Mucosa of descending colon (tissue), 3 donors: Measurements from ENCODE around the gene FANCI. TPM values are rescaled to one million over a fixed set of nuclear protein-coding genes. Genes with fewer than 3 reads are reported as not detected.

Experiments used
- ATAC-seq: fragments of 200-7000 bp; cut with Tn5 transposase; one replicate; pipeline ENCODE4 v1.9.1; 2020; ENCODE audit warnings: mild to moderate bottlenecking, moderate library complexity
- DNase-seq, 3 donors: peaks; one replicate each; pipeline ENCODE4 v3.0.0-alpha.2; 2020
- H3K36me3 ChIP-seq: fragments of 200-600 bp; one replicate; pipeline ENCODE4 v1.8.0; 2021; ENCODE audit warnings: low read depth, mild to moderate bottlenecking
- H3K4me1 ChIP-seq: fragments of 200-600 bp; one replicate; pipeline ENCODE4 v1.8.0; 2021; ENCODE audit warnings: low read depth, mild to moderate bottlenecking
- H3K4me3 ChIP-seq: fragments of 200-600 bp; one replicate; pipeline ENCODE4 v1.8.0; 2021; ENCODE audit warnings: mild to moderate bottlenecking
- H3K9me3 ChIP-seq: fragments of 200-600 bp; one replicate; pipeline ENCODE4 v1.8.0; 2021; ENCODE audit warnings: mild to moderate bottlenecking
- intact Hi-C, 2 donors: fragments of 100-400 bp; cut with DNase I in 1 of 2; cut with micrococcal nuclease in 1 of 2; formaldehyde crosslinking; loops; one replicate each; pipeline versions ENCODE4 v1.11.0 to v1.11.1; 2022; cut with DNase I, micrococcal nuclease
- total RNA-seq, 3 donors: library from RNA; stranded (reverse); fragmentation: NEBNext Ultra II Directional in 2 of 3; extraction: Animal tissue kit (Norgen Biotek cat#: 25700) in 2 of 3; gene quantifications; one replicate each; pipeline versions ENCODE4 v1.2.1 to v1.2.4, GENCODE V29; 2021 to 2023
- TF ChIP-seq, protein P1 (sequence below): fragments of 200-600 bp; IDR thresholded peaks from one replicate; pipeline ENCODE4 v1.8.0; 2022; ENCODE audit warnings: antibody characterized with exemption, mild to moderate bottlenecking
- donor health status: DM: no; HTN: no; CAD: no; lungs with moderate emphysema.
- donor health status: DM: no; HTN: no; CAD: no.
- donor health status: DM: no; HTN: yes; CAD: no.

FANCI gene
- total RNA-seq, 3 donors from 2014 or later = 12.9 to 27.1 (median 14.0) TPM

DNA sequence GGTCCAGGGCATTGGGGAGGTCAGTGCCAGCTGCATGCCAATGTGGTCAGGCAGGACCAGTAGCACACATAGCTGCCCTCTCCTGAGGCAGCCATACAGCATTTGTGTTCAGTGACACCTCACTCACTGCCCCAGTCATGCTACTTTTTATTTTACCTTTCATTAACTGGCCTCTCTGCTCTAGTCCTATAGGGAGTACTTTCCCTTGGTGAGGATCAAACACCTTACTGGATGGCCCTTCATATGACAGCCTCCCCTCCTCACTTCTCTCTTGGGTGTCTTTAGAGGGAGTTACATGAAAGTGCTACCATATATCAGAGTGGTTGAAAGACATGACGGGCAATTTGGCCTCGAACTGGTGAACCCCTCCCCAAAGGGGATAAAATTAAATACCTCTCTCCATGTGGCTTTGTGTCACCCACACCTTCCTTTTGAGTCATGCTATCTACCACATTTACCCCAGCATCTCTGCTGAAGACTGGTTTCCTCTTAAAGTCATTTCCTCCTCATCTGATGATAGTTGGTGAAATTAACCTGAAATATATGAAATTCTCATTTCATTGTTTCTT lies 40.0 kb upstream of the FANCI start:
- no peaks in the 10 kb centered on the region for H3K9me3 ChIP-seq
- TF ChIP-seq, protein P1, sequence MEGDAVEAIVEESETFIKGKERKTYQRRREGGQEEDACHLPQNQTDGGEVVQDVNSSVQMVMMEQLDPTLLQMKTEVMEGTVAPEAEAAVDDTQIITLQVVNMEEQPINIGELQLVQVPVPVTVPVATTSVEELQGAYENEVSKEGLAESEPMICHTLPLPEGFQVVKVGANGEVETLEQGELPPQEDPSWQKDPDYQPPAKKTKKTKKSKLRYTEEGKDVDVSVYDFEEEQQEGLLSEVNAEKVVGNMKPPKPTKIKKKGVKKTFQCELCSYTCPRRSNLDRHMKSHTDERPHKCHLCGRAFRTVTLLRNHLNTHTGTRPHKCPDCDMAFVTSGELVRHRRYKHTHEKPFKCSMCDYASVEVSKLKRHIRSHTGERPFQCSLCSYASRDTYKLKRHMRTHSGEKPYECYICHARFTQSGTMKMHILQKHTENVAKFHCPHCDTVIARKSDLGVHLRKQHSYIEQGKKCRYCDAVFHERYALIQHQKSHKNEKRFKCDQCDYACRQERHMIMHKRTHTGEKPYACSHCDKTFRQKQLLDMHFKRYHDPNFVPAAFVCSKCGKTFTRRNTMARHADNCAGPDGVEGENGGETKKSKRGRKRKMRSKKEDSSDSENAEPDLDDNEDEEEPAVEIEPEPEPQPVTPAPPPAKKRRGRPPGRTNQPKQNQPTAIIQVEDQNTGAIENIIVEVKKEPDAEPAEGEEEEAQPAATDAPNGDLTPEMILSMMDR = no peak
- H3K4me3 ChIP-seq = no peak overlapping the region
- no peak for ATAC-seq
- DNase-seq = no peak
- H3K36me3 ChIP-seq = no peaks in the 10 kb centered on the region
- H3K4me1 ChIP-seq = peaks cover 7% of the 10 kb centered on the region
- intact Hi-C loops = no loop called here

DNA sequence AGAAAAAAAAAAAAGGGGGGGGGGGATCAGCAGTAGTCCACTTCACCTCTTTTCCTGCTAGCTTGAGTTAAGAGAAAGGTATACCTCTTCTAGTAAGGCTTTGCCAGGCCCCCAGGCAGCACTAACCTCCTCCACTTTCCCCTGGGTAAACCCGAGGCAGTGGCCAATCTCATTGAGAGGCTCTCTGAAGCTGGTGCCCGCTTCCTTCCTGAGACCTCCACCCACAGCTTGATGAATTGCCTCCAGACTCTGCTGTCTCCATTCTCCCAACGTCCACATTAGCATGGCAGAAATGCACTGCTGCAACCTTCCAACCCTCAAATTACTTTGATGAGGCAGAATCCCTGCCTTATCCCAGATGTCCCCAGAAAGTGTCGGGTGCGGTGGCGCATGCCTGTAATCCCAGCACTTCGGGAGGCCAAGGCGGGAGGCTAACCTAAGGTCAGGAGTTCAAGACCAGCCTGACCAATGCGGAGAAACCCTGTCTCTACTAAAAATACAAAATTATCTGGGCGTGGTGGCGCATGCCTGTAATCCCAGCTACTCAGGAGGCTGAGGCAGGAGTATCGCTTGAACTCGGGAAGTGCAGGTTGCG lies 37.7 kb upstream of the FANCI start:
- no peaks in the 10 kb centered on the region for H3K9me3 ChIP-seq
- no peak overlapping the region for H3K4me3 ChIP-seq
- H3K36me3 ChIP-seq = no peaks in the 10 kb centered on the region
- H3K4me1 ChIP-seq = peaks cover 7% of the 10 kb centered on the region
- ATAC-seq (no peak), DNase-seq (no peak)
- intact Hi-C loops = no loop called here
- TF ChIP-seq, protein P1 = no peak

DNA sequence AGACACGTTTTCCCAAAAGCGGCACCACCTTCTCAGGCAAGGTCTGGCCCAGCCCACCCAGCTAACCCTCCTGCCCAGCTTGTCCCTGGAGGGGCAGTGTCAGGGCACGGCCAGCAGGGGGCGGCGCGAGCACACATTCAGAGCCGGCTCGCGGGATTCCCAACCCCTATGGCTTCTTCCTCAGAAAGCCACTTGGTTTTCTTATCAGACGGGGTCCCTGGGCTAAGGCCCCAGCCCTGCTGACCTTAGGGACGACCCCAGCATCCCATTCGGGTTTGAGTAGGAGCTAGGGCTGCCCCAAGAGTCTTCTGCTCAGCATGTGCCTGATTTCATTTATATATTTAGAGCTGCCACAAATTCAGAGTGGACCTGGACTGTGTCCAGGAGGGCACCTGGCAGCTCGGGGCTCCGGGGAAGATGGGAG lies 36.9 kb upstream of the FANCI start:
- intact Hi-C loops = no loop called here
- Histone ChIP-seq H3K4me3 (no peak overlapping the region), H3K9me3 (no peaks in the 10 kb centered on the region)

DNA sequence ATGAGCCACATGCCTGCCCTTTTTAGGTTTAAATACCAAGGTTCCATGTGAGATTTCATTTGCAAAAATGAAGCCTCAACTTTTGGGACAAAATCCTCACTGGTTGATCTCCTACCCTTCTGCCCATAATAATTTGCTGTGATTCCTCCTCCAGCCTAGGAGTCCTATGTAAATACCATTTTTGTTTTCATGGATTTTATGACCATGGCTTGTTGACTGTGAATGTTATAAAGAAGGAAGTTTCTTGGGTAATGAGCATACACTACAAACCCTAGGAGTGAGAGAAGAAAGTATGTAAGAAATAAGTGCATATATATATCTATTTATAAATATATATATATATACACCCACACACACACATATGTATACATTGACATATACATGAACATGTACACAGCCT lies 35.5 kb upstream of the FANCI start:
- ATAC-seq (peak; percentile 54), DNase-seq (no peak)
- H3K9me3 ChIP-seq = no peaks in the 10 kb centered on the region
- H3K36me3 ChIP-seq = no peaks in the 10 kb centered on the region
- TF ChIP-seq, protein P1 = no peak
- intact Hi-C loops = no loop called here
- H3K4me1 ChIP-seq = peaks cover 7% of the 10 kb centered on the region
- H3K4me3 ChIP-seq = no peak overlapping the region

More for the DNA sequence above, 36.9 kb upstream of the FANCI start:
- peak; percentile 93 for ATAC-seq
- Histone ChIP-seq H3K4me1 (peaks cover 7% of the 10 kb centered on the region), H3K36me3 (no peaks in the 10 kb centered on the region)
- peak; percentile 74 to 85 (median 80) for DNase-seq
- TF ChIP-seq, protein P1 = peak; percentile 96

DNA sequence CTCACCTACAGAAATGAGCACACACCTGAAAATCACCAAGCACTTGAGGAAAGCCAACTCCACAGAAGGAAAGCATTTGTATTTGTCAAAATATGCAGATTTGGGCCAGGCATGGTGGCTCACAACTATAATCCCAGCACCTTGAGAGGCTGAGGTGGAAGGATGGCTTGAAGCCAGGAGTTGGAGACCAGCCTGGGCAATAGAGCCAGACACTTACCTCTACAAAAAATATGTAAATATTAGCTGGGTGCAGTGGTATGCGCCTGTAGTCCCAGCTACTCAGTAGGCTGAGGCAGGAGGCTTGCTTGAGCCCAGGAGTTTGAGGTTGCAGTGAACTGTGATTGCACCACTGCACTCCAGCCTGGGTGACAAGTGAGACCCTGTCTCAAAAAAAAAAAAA lies 34.7 kb upstream of the FANCI start:
- TF ChIP-seq, protein P1 = no peak
- DNase-seq = no peak
- no peak for ATAC-seq
- H3K4me3 ChIP-seq = no peak overlapping the region
- peaks cover 7% of the 10 kb centered on the region for H3K4me1 ChIP-seq
- no peaks in the 10 kb centered on the region for H3K36me3 ChIP-seq
- intact Hi-C loops = no loop called here
- H3K9me3 ChIP-seq = no peaks in the 10 kb centered on the region
